HG02642 (cell line): ENCODE results near the gene KRT86.
"Not testable (repeated sequence)": the region's sequence is repeated elsewhere in the genome, so short reads cannot be mapped to it uniquely, and the experiment has no call there.

Source experiments
- ATAC-seq: cut with Tn5 transposase; IDR thresholded peaks from one replicate; pipeline ENCODE4 v1.9.1; 2021; ENCODE audit warnings: mild to moderate bottlenecking; ENCODE audit not compliant: unreplicated experiment, poor library complexity

The KRT86 gene

DNA sequence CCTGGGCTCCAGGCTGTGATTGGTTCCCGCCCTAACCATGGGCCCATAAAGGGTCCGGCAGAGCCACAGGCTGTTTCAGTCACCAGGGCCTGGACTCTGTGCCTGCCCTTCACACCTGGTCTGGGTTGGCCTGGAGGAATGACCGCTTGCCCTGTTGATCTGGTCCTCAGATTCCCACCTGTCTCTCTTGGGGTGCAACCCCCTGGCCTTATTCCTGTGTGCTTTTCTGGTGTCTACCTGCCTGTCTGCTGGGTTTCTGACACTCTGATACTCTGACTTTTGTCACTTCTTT is 49.7 kb downstream of the KRT86 start:
- no peak for ATAC-seq

DNA sequence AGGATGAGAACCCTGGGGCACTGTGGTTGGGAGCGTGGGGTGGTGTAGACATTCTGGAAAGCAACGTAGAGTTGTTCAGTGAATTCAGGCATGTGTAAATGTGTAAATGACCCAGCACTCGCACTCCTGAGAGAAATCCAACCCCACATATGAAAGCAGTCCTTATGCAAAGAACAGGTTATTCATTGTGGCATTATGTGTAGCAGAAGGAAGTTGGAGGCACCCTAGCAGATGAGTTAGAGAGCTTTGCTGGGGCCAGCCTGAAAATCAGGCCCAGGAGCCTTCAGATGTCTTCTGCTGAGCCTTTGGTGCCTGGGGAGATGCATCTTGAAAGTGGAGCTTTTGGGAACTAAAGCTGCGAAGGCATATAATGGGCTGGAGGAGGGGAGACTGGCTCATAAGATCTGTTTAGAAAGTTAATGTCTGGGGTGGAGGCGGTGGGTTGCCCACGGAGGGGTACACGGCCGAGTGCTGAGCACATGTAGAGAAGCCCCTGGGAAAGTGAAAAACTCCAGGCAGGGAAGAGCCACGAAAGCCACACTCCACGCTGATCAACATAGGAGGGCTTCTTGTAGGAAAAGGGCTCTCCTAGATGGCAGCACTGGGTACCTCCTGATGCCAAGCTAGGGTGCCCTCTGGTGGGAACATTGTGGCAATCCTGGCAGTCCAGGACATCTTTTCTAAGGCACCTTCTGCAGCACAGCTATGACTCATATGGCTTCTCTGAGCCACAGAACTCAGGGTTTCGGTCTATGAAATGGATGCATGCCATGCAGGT is 52.8 kb downstream of the KRT86 start:
- peak; percentile 88 for ATAC-seq

DNA sequence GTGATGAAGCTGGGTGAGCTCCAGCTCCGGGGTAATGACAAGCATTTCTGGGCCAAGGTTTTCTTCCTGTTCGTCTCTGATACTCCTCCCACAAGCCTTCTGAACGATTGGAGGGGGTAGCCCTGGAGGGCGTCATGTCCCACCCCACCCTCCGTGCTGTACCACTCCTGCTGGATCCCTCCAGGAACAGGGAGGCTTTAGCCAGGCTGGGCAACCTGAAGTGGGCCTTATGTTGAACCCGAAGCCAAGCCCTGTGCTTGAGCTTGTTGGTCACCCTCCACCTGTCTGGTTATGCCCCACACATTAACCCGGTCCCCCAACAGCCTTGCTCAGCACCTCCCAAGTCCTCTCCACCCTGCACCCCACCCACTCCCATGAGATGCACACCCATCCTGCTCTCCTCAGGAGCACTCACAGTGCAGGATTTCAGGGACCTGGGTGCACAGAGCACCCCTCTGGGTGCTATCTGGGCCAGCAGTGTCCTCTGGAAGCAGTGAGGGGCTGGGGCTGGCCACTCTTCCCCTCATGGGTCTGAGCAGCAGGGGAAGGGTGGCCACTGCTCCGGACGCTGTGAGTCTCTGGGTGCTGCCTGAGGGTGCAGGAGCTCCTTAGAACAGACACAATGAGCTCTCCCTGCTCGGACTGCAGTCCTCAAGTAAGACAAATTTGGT is 53.5 kb downstream of the KRT86 start:
- ATAC-seq = no peak

DNA sequence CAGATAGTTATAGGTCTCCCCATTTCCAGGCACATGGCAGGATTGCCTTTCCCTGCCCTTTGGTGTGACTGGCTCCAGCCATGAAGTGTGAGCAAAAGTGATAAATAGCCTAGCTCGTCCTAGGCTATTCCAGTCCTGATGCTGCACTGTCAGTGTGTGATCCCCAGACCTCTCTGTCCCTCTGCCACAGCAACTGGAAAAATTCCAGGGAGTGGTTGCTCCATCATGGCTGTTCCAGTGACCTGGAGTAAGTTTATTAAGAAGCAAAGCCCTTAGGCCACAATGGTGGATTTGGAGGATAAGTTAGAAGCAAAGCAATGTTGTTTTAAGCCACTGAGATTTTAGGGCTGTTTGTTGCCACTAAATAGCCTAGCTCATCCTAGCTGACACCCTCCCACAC is 56.6 kb downstream of the KRT86 start:
- no peak for ATAC-seq

DNA sequence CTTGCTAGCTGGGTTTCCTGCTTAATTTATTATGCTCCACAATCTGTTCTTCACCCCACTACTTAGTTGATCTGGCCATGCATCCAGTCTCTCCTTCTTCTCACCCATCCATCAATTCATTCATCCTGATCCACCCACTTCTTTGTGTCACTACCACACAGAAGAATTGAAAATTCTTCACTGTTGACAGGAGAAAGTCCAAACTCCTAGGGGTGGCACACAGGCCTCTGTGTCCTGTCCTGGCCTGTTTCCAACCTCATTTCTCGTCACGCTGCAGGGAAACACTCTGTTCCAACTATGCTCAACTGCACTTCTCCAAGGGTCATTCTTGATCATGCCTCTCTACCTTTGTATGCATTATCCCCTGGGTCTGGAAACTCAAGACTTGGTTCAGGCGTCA is 57.4 kb downstream of the KRT86 start:
- ATAC-seq = no peak

DNA sequence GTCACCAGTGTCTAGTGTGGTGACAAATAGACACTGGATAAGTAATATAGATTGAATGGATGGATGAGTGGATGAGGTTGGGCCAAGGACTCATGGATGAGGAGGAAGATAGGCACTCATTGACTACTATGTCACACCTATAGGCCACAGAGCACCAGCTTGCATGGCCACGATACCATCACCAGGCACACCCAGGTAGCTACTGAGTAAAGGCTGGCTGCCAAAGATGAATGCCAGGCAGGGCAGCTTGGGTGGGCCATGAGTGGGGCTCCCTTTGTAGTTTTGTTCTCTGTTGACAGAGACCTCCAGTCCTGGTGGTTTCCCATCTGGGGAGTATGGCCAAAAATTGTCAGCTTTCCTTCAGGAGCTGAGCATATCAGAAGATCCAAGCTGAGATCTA is 57.9 kb downstream of the KRT86 start:
- ATAC-seq = no peak

DNA sequence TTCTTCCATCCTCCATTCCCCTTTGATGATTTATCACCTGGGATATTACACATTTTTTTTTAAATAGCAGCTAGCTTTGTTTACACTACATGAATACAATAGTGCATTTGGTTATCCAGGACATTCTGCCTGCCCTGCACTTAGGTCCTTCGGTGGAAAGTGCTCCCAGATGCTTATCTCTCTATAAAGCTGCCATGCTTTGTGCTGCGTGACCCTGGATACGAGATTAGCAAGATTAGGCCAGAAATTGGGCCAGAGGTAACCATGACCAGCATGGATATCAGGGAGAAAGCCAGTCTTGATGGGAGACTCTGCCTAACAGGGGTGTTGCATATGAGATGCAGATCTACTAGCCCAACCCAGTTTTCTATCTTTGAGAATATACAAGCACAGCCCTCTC is 58.9 kb downstream of the KRT86 start:
- no peak for ATAC-seq

DNA sequence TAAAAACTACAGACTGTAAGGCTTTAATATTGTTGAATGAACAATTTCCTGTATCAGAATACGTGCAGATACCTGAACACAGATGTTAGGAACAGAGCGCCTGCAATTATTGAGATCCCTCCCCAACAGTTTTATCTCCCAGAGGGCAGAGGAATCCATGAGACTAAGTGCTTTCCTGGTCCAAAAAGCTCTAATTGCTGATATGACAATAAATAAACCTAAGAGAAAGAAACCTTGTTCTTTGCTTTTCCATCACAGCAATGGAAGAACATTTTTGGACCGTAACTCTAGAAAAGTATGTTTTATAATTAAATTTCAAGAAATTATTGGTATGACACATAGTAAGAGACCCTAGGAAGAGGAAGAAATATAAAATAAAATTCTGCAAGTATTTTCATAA is 59.7 kb downstream of the KRT86 start:
- no peak for ATAC-seq

DNA sequence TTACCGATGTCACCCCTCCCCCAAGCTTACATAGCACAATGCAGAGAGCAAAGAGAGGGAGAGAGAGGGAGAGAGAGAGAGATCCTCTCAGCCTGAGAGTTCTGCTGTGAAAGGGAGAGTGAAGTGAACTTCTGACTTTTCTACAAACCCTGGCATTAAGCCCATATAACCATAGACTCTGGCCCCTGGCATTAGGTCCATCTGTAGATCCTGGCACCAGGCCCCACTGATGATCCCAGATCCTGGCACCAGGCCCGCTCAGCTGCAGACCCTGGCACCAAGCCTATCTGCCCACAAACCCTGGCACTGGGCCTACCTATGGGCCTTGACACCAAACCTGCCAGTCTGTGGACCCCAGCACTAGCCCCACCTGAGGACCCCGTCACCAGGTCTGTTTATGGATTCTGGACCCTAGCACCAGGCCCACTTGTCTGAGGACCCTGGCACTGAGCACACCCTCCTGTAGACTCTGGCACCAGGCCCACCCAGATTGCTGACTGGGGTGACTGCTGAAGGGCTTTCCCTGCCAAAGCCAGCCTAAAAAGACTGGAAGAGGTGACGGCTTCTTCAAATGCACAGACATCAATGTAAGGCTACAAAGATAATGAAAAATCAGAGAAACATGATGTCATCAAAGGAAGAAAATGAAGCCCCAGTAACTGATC is 61.3 kb downstream of the KRT86 start:
- ATAC-seq = no peak

DNA sequence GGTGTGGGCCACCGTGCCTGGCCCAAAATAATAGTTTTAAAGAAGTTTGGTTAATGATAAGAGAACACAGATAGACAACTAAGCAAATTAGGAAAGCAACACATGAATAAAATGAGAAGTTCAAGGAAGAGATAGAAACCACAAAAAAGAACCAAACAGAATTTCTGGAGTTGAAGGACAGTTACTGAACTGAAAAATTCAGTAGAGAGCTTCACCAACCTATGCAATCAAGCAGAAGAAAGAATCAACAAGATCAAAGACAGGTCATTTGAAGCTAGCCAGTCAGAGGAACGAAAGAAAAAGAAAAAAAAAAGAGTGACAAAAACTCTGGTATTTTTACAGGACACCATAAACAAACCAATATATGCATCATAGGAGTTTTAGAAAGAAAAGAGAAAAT is 62.2 kb downstream of the KRT86 start:
- ATAC-seq = no peak

DNA sequence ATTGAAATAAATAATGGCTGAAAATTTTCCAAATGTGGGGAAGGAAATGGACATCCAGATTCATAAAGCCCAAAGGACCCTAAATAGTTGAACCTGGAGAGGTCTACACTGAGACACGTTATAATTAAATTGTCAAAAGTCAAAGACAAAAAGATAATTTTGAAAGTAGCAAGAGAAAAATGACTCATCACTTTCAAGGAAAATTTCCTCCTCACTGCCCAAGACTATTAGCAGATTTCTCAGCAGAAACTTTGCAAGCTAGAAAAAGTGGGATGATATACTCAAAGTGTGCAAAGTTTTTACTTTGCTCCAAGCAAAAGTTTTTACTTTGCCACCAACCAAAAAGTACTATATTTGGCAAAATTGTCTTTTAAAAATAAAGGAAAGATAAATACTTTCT is 62.6 kb downstream of the KRT86 start:
- ATAC-seq = no peak

DNA sequence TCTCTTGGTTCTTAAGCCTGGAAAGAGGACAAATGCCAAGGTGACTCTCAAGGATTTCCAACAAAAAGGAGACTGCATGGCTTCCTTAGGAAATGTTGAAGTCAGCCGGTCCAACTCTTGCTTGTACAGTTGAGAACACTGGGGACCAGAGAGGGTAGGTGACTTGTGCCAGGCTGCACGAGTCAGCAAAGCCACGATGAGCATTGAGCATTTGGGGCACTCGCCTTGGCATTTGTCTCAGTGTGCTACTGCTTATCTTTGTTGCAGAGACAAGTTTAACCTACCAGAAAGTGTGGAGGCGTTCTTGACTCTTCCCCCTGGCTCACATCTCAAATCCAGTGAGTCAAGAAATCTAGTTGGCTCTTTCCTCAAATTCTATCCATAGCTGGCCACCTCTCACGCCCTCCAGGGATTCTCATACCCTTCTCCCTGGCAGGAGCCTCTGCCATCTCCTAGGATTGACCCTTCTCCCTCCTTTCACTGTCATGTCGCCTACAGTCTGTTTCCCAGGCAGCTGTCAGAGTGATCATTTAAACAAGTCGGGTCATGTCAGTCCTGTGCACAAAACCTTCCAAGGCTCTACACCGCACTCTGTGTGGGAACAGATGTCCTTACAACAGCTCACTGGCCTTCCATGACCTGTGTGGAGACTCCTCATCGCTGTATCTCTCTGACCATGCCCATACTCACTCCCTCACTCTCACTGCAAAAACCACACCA is 64.0 kb downstream of the KRT86 start:
- no peak for ATAC-seq

DNA sequence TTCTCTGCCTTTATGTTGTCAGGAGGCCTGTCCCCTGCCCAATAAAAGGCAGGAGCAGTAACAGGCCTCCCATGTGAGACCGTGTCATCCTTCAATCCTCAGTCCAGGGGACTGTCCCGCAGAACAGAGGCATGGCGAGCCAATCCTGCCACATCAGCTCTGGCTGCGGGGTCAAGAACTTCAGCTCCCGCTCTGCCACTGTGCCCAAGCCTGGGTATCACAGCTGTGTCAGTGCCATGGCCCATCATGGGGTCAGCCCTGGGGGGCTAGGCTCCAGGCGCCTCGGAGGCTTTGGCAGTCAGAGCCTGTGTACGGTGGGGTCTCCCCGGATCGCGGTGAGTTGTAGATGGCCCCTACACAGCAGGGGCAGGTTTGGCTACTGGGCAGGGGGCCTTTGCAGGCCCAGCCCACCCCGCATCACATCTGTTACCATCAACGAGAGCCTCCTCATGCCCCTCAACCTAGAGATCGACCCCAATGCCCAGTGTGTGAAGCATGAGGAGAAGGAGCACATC is 66.7 kb downstream of the KRT86 start:
- no peak for ATAC-seq

DNA sequence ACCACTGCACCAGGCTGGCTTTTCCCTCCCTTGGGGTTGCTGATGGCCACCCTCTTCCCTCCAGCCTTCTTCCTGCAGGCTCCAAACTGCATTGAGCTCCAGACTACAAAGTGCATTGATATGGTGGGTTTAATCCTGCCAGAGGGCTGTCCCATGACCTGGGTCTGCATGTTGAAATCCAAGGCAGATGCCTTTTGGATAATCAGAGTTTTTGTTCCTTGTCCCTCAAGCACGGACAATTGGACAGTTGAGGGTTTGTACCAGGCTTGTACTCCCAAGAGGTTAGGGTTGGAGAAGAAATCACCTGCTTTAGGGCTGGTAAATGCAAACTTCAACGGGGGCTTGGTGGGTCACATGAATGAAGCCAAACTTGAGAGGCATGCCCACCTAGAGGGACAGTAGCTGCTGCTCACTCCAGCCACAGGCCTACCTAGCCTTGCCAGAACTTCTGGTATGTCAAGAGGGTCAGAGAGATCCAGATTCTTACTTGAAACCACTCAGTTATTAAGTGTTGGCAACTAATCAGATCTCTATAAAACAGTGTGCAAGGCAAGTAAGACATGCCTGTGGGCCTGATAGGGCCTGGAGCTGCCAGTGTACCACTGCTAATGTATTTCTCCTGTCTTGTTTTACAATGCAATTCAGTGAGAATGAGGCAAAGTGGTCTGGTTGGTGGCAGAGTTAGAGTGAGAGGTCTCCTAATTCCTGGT is 68.5 kb downstream of the KRT86 start:
- no peak for ATAC-seq

DNA sequence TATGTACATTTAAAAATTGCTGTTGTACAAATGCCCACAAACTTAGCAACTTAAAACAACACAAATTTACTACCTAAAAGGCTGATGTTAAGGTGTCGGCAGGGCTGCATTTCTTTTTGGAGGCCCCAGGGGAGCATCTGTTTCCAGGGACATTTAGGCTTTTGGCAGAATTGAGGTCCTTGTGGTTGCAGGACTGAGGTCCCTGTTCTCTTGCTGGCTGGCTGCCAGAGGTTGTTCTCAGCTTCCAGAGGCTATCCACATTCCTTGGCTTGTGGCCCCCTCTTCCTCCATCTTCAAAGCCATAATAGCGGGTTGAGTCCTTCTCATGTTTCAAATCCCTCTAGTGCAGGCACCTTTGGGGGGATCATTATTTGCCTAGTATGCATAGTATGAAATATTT is 69.1 kb downstream of the KRT86 start:
- no peak for ATAC-seq

DNA sequence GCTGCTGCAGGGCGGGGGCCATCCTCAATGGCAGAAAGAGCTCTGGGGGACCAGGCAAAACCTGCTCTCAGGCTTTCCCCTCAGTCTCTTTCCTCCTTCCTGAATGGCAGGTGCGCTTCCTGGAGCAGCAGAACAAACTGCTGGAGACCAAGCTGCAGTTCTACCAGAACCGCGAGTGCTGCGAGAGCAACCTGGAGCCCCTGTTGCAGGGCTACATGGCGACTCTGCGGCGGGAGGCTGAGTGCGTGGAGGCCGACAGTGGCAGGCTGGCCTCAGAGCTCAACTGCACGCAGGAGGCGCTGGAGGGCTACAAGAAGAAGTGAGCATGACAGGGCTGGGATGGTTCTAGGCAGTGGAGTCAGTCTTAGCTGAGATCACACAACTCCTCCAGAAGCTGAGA is 69.7 kb downstream of the KRT86 start:
- ATAC-seq = no peak

DNA sequence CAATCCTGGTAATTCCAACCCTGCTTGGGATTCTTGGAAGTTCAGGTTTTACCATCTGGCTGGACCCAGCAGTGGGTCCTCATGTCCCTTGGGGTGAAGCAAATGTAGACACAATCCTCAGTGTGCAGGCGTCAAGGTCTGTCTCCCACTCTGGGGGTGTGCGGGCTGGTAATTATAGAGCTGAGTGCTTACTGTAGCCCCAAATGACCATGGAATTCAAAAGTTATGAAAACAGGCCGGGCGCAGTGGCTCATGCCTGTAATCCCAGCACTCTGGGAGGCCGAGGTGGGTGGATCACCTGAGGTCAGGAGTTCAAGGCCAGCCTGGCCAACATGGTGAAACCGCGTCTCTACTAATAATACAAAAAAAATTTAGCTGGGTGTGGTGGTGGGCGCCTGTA is 70.6 kb downstream of the KRT86 start:
- ATAC-seq = not testable (repeated sequence)

DNA sequence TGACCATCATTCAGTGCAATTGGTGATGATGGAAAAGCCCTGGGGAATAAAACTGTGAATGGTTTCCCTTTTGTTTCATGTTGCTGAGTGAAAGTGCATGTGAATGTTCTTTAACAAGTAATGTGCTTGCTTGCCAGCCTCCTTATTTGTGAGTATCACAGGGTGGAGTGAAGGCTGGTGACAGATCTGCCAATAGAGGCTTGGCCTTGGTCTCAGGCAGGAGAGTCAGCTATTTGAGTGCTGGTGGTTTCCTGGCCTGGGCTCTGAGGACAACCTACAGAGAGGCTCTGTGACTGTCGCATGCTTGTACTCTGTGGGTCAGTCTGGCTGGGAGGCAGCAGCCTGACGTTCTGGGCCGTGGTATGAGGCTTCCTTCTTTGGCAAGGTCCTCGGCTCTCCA is 72.1 kb downstream of the KRT86 start:
- ATAC-seq = no peak

DNA sequence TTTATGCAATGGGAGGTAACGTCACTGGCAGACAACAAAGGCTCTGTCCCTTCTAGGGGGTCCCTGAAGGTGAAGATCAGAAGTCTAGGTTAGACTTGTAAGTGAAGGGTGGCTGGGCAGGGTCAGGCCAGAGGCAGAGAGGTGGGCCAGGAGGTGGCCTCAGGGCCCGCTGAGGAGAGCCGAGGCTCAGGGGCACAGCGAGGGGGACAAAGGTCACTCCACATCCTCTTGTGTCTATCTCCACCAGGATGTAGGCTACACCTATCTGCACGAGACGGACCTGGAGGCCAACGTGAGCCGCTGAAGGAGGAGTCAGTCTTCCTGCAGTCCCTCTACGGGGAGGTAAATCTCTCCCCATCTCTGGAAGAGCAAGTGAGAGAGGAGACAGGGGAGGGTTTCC is 72.6 kb downstream of the KRT86 start:
- no peak for ATAC-seq
